Activated CD4-positive, alpha-beta T cell treated with anti-CD3 and anti-CD28 coated beads, Interleukin-2, amount 50 U/mL, for 24 hours (primary cell): Measurements from ENCODE around the gene ACOD1.

ENCODE experiments used
- DNase-seq, 2 donors: peaks; one replicate each; pipeline ENCODE4 v3.0.0-alpha.2; 2020; ENCODE audit warnings: low read depth in 1 of 2, low spot score in 1 of 2

Gene ACOD1

DNA sequence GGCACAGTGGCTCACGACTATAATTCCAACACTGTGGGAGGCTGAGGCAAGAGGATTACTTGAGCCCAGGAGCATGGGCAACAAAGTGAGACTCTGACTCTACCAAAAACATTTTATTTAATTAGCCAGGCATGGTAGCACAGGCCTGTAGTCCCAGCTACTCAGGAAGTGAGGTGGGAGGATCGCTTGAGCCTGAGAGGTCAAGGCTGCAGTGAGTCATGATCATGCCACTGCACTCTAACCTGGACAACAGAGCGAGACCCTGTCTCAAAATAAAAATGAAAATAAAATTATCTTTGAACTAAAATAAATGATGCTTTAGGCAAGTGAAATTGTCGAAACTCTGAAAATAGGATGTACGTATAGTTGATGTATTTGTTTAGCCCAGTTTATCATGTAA, 35.4 kb downstream of the ACOD1 start:
- DNase-seq = no peak

GRCh38 chr13:76991432-76991795, 43.1 kb downstream of the ACOD1 start:
- DNase-seq = peak; percentile 35 to 66

GRCh38 chr13:76991796-76992547, 43.7 kb downstream of the ACOD1 start, which contains the start of gene CLN5:
Gene CLN5 (plus strand): TSS chr13:76992081. CDS start chr13:76992099, 18 bp downstream.
- peak; percentile 78 to 92 for DNase-seq

- DNase-seq = no peak
Measured at GRCh38 chr13:76992548-76993001, 44.3 kb downstream of the ACOD1 start.

DNA sequence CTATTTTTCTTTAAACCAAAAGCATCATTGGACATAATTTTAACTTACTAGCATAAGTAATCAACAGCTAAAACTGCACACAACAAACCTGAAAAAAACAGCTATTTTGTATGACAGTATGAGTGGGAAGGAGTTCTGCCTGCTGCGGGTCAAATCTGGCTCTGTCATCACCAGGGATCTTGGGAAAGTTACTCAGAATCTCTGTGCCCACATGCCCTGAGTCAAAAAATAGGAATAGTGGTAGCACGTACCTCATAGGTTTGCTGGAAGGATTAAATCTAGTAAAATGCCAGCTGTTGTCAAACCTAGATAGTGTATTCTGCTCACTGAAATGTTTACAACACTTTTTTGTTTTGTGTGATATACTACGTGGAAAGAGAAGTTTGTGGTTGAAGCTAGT, 44.7 kb downstream of the ACOD1 start:
- DNase-seq = no peak

GRCh38 chr13:76993473-76993872, 45.2 kb downstream of the ACOD1 start:
- no peak for DNase-seq

DNA sequence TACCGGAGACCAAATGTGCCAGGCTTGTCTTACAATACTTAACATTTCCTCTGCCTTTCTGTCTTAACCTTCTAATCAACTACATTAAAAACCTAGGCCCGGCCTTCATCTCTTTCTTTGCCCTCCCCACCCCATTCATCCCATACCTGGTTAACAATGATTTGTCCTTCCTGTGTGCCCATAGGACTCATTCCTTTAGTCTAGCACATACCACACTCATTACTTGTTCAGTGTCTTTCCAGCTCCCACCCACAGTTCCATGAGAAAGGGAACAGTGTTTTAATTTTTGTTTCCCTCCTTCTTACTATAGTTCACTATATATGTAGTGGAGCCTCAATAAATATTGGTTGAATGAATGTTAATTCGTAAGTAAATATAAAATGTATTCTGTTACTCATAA, 46.0 kb downstream of the ACOD1 start:
- no peak for DNase-seq

- no peak for DNase-seq
Measured at GRCh38 chr13:77000475-77000874, 52.2 kb downstream of the ACOD1 start.

DNA sequence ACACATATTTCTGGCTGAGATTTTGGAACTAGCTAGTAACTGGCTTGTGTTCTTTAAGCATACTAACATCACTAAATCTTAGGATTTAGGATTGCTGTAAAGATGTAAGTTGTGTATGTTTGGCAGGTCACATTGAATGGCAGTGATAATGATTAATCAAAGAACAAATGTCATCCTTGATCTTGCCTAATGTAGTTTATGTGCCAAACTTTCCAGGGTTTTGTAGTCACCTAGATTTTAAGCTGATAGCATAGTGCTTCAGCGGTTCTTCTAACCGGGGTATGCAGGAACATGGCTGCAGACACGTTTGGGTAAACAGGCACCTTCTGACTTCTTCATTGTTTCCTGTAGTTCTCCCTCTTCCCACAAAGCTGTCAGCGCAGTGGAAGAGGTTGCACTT, 53.2 kb downstream of the ACOD1 start:
- DNase-seq = no peak

GRCh38 chr13:77001963-77002587, 53.8 kb downstream of the ACOD1 start:
- no peak for DNase-seq

DNA sequence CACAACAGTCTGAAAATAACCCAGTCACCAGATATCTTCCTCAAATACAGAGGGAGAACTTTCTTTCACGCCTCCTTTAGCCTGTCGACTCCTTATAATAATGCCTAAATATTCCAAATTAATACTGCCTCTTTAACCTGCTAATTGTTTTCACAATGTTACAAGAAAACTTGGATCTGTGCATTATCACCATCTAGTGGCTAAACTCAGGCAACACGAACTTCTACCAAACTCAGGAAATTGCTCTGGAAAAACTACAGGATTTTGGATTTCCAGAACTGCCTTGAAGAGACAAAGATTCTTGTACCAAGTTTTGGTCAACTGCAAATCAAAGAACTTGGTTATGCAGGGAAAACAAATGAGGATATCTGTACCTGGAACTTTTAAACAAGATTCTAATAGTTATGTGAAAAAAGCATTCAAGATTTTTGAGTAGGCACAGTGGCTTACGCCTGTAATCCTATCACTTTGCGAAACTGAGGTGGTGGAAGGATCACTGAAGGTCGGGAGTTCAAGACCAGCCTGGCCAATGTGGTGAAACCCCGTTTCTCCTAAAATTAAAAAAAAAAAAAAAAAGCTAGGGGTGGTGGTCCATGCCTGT, 54.4 kb downstream of the ACOD1 start:
- DNase-seq = no peak
